Cerebellar cortex (tissue), 1 donor: ENCODE results near the gene IRGC.
"Not testable (repeated sequence)": the region's sequence is repeated elsewhere in the genome, so short reads cannot be mapped to it uniquely, and the experiment has no call there.

ENCODE experiments used
- DNase-seq: peaks from one replicate; pipeline ENCODE4 v3.0.0-alpha.2; 2015; ENCODE audit warnings: low spot score

IRGC gene

GRCh38 chr19:43715776-43716175 is at the start of gene IRGC:
Gene IRGC (plus strand): TSS chr19:43716076. CDS start chr19:43718559, 2,483 bp downstream.
- DNase-seq = no peak

GRCh38 chr19:43667126-43667875 is 48.6 kb upstream of the IRGC start:
- DNase-seq = no peak

- DNase-seq = no peak
Observed at GRCh38 chr19:43667876-43668405, 47.9 kb upstream of the IRGC start.

GRCh38 chr19:43668406-43669109 is 47.3 kb upstream of the IRGC start:
- DNase-seq = peak; percentile 99

GRCh38 chr19:43672061-43672679 is 43.7 kb upstream of the IRGC start:
- peak; percentile 16 for DNase-seq

- no peak for DNase-seq
Observed at GRCh38 chr19:43673637-43674036, 42.2 kb upstream of the IRGC start.

- DNase-seq = no peak
Observed at GRCh38 chr19:43674183-43674582, 41.7 kb upstream of the IRGC start.

- DNase-seq = no peak
Observed at GRCh38 chr19:43674596-43674995, 41.3 kb upstream of the IRGC start.

GRCh38 chr19:43675269-43675879 is 40.5 kb upstream of the IRGC start:
- DNase-seq = no peak

- no peak for DNase-seq
Observed at GRCh38 chr19:43675906-43676305, 40.0 kb upstream of the IRGC start.

GRCh38 chr19:43678512-43679261 is 37.2 kb upstream of the IRGC start:
- no peak for DNase-seq

GRCh38 chr19:43681821-43682220 is 34.1 kb upstream of the IRGC start:
- DNase-seq = no peak

- DNase-seq = not testable (repeated sequence)
Observed at GRCh38 chr19:43682269-43682668, 33.6 kb upstream of the IRGC start.

GRCh38 chr19:43682824-43683661 is 32.8 kb upstream of the IRGC start:
- DNase-seq = no peak

GRCh38 chr19:43683905-43684304 is 32.0 kb upstream of the IRGC start:
- no peak for DNase-seq

GRCh38 chr19:43684326-43684725 is 31.6 kb upstream of the IRGC start:
- no peak for DNase-seq

- DNase-seq = no peak
Observed at GRCh38 chr19:43687660-43687997, 28.2 kb upstream of the IRGC start.

GRCh38 chr19:43688059-43688701 is 27.7 kb upstream of the IRGC start:
- DNase-seq = no peak

GRCh38 chr19:43690444-43690843 is 25.4 kb upstream of the IRGC start:
- no peak for DNase-seq

- no peak for DNase-seq
Observed at GRCh38 chr19:43690890-43691289, 25.0 kb upstream of the IRGC start.
